HG03432 (cell line): ENCODE results near the gene ATP10A.

Experiments used
- ATAC-seq: cut with Tn5 transposase; IDR thresholded peaks from one replicate; pipeline ENCODE4 v1.9.1; 2021; ENCODE audit warnings: mild to moderate bottlenecking, moderate library complexity; ENCODE audit not compliant: unreplicated experiment

ATP10A gene

DNA sequence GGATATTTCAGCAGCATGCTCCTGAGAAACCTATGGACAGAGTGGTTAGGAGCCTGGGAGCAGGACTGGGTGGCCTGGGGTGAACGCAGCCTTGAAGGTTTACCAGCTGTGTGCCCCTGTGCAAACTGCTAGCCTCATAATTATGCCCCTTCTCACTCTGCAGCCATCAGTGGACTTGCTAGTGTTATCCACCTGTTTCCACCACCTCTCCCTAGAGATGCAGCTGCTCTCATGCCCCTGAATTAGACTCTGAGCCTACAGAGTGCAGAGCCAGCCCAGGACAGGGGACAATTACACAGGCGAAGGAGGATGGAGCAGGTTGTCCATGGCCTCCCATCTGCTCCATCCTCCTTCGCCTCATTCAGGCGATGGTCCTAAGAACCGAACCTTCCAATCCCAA lies 175.9 kb downstream of the ATP10A start:
- ATAC-seq = no peak

DNA sequence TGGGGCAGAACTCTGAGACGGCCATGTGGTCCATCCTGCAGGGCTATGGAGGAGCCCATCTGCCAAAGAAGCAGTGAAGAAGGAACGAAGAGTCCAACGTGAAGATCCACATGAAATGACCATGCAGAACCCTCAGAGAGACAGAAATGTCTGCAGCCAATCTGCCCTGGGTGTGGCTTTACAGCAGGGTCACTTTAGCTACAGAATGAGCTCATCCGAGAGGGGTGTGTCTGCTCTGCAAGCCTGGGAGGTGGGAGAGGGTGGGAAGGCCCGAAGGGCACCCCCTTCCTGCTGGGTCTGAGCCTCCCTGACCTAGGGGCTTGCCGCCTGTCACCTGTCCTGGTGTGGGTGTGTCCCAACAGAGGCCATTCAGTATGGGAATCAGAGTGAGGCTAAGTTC lies 176.3 kb downstream of the ATP10A start:
- ATAC-seq = no peak

DNA sequence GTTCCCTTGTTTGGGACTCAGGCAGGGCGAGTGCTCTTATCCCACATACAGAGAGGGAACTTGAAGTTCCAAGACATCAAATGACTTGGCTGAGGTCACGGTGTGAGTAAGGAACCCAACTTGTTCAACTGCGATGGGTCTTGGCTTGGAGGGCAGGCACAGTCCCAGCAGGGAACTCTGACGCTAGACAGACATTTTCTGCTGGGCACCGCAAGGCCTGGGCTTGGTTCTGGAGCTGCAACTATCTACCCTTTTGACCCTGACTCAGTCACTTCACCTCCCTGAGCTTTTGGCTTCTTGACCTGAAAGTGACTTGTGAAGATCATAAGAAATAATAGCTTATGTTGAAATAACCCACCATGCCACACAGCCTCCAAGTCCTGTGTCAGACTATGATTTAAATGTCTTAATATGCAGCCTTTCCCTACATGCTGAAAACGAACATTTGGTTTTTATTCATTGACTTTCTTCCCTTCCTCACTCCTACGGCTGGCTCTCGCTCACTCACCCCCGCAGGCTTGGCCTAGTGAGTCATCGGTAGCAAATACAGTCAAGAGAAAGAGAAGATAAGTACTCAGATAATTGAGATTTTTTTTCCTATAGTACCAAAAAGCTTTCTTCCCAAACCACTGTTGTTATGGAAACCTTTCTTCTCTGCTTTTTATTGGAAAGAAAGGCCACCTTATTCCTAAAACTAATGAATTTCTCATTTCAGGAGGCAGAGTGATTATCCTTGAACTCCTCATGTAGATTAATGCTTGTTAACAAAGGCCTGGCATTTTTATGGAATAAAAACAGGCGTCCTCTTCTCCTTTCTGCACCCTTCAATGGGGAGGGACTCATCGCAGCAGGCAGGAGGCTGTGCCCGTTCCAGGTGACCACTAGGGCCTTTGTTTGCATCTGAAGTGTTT lies 178.4 kb downstream of the ATP10A start:
- no peak for ATAC-seq

DNA sequence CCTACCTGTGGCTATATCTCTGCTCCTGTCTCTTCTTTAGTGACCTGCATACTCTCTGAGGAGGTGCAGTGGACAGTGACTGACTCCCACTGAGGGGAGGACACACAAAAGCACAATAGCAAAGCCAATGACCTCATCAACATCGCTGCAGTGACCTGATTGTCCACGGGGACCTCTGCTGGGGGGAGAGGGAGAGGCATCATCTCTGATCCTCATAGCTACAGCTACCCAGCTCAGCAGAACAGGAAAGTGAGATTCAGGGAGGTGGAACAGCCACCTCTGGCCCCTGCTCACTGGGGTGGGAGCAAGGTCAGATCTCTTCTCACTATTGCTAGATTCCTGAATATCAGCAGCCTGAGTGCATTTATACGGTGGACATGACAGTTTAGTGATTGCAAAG lies 179.2 kb downstream of the ATP10A start:
- no peak for ATAC-seq

DNA sequence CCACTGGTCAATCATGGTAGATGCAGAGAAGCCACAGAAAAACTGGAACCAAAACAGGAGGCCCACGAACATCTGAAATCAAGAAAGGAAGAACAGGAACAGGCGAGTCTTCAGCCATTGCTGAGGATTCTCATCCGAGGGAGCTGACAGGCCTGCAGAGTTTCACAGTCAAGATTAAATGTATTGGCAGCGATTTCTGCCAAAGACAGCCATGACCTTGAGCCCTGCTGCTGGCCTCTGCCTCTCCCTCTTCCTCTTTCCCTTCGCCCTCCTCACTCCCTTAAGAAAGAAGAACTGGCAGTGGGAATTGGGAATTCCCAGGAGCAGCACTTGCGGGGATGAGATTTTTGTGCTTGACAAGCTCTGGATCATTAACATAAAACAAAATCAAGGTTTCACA lies 179.7 kb downstream of the ATP10A start:
- no peak for ATAC-seq

DNA sequence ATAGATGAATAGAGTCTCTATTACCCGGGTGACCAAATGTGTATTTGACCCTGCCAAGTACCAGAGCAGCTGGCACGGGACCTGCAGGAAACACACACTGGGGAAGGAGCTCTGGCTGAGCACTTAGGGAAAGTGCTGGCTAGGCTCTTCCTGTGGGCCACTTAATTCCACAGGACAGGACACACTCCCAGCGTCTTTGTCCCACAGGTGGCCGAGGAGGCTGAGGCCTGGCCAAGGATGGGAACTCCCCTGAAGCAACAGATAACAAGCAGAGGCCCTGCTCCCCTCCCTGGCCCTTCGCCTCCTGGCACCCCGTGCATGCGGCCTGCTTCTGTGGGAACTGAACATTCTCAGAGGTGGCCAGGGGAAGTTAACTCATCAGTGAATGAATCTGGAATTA lies 180.8 kb downstream of the ATP10A start:
- ATAC-seq = no peak

DNA sequence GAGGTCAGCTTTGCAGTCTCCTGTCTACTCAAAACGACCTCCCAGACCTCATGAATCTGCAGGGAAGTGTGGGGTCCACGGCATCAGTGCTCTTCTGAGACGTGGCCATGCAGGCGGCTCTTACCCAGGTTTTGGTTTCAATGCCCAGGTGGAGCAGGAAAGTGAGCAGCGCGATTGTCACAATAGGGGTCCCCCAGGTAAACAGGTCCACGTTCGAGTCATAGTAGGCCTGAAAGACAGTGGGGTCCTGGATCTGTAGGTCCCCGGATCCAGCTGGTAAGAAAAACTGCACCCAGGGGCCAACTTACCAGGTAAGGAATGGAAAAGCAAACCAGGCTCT lies 182.5 kb downstream of the ATP10A start:
- ATAC-seq = no peak

DNA sequence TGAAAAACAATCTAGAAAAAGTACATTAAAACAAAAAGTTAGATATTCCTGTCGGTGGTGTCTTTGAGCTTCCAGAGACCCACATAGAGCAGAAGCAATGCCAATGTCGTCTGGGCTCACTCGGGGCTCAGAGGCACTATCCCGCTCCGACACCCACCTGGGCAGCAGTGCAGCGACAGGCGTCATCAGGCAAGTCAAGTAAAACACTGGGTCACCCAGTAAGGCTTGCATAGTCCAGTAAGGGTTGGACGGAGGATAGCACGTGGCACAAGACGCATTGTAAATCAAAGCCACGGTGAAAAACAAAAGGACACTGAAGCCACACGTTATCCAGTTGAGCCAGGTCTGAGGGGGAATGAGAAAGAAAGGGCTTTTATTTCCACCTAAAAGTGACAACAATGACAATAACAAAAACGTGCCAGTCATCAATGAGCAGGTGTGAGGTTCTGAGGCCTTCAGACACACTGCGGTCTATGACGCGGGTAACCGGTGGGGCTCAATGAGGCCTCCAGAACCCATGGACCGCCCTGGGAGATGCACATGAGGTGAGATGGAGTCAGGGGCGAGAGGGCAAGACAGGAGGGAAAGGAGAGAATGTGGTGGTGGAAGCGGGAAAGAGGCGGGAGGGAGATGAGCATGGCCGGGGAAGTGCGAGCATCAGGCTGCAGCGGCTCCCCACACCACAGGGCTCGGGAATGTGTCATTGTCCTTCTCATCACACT lies 183.0 kb downstream of the ATP10A start:
- ATAC-seq = no peak

DNA sequence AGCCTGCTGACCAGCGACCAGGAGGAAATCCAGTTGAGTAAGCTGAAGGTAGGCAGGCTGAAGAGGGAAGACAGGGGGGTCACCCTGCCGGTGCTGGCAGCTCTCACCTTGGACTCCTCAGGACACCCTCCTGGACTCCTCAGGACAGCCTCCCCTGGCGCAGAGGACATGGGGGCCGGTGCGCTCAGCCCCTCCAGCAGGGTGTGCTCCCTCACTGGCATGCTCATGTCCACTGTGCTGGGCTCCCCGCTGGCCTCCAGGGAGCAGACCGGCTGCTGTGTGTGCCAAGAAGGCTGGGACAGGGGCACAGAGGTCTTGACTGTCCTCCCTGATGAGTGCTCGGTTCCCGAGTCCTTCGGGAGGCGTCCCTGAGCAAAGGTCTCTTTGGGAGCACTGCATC lies 183.6 kb downstream of the ATP10A start:
- no peak for ATAC-seq

DNA sequence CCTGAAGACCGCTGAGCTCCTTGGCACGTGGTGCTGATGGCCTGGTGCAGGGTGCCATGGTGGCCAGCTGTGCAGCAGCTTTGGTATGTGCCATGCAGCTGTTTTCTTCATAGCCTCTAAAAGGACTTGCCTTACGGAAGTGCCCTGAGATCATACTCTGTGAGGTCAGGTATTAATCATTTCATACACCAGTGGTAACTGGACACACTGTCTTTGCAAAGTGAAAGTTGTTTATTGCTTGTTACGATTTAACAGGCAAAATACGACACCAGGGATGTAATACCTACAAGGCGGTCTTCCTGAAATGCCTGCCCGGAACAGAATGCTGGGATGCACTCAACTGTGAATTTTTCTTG lies 184.6 kb downstream of the ATP10A start:
- ATAC-seq = no peak

DNA sequence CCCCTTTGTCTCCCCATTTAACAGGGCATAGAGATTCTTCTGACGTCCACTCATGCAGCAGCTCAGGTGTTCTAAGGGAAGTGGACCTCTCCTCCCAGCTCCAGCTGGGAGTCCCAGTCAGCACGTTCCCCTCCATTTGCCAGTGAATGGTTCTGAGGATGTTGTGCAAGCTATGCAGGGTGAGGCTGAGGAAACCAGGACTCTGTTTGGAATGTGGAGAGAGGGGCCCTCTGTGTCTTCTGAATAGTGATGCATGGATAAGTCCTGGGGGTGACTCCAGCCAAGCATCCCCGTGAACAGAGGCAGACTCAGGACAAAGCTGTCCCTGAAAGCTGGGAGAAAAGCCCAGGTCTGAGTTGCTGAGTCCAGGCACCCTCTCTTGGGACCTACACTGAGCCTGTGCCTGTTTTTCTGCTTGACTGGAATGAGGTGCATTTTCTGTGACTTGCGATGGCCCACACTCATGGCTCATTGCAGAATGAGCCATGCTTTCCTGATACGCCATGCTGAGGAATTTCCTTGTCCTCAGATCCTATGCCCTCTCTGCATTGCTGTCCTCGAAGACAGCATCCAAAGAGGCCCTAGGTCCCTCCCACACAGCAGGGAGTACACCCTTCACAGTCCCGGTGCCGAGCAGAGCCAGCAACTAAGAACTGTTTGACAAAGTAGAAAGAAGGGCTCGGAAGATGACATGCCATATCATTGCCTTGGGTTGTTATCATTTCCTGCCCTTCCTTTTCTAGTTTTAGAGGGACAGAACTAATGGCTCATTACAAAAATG lies 185.2 kb downstream of the ATP10A start:
- ATAC-seq = no peak

DNA sequence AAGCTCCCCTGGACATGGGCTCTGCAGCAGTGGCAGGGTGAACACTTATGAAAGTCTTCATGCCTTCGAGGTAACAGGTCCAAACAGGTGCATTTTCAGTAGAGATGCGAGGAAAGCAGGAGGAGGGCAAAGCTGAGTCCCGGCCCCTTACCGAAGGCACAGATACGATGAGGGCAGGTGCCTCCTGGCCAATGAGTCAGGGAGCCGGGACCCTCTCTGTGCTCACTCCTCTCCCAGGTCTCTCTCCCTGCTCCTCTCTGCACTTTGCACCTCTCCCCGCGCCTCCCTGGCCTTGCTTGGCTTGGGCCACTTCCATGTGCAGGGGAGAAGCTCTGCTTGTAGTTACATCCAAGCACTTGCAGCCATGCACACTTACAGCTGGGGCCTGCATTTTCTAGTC lies 187.1 kb downstream of the ATP10A start:
- ATAC-seq = no peak

DNA sequence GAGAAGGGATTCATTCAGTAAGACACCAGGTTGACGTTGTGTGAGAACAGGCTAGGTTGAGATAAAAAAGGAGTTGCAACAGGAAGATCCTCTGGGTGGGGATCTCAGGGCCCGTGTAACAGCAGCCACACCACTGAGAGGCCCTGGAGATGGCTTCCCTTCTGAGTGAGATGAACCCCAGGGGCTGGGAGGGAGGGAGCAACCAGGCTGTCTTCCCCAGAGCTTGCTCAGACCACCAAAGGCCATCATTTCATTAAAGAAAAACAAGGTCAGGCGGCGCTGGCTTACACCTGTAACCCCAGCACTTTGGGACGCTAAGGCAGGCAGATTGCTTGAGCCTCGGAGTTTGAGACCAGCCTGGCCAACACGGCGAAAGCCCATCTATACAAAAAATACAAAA lies 187.7 kb downstream of the ATP10A start:
- no peak for ATAC-seq

DNA sequence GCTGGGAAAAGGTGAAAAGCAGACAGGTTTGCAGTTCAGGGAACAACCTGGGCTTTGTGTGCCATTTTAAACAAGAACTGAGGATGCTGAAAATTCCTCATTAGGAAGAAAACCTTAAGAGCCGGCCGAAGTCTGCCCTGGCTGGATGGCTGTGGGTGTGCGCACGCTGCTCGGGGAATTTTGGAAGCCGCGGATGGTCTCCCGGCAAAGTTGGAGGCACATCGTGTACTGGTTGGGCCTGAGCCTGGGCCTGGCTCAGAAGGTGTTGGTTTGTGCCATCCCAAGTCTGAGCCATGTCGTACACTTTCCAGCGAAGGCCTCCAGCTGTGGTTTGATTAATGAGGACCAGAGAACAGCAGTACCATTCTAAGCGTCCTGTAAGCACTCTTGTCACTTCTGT lies 188.2 kb downstream of the ATP10A start:
- no peak for ATAC-seq

DNA sequence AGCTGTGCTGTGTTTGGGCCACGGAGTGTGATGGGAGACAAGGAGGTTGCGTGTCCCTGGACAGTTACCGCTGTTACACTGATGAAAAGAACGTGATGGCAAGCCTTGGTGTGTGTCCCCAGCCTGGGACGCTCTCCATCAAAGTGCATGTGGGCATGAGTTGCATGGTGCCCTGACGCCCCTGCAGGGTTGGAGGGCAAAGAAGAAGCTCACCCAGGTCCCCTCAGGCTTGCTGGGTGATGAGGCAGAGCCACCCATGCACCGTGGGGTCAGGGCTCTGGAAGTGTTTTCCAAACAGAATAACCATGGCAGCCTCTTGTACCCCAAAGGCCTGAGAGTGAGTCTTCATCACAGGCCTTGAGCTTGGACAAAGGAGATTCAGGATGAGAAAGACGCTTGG lies 189.2 kb downstream of the ATP10A start:
- ATAC-seq = no peak

DNA sequence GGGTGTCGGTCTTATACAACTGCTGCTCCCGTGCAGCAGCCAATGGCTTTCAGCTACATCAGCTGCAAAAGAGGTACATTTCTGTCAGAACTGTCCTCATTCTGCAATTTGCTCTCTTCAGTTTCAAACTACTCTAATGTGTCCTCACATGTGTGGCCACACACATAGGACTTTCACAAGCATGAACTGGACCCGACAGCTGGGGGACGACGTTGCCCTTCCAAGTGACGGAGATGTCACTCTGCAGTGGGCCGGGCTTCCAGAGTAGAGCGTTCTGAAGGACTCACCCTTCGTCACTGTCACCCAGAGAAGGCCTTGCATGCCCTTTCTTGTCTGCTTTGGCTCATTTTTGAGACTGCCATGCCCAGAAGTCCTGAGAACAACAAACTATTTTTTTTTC lies 189.8 kb downstream of the ATP10A start:
- ATAC-seq = no peak

DNA sequence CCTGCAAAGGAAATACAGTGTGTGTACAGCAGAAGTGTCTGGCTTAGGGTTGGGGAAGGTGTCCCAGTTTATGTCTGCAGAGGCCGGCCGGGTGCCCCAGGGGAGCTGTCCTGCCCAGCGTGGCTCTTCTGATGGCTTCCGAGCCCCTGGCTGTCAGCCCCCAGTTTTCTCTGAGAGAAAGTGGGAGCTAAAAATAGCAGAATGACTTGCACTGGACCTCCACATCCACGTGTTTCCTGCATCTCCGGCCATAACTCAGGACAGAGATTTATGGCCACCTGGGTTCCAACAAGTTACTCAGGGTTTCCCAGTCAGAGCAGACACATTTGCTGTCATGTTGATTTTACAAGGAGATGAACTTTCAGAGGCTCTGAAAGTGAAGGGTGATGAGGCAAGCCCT lies 192.0 kb downstream of the ATP10A start:
- ATAC-seq = no peak

DNA sequence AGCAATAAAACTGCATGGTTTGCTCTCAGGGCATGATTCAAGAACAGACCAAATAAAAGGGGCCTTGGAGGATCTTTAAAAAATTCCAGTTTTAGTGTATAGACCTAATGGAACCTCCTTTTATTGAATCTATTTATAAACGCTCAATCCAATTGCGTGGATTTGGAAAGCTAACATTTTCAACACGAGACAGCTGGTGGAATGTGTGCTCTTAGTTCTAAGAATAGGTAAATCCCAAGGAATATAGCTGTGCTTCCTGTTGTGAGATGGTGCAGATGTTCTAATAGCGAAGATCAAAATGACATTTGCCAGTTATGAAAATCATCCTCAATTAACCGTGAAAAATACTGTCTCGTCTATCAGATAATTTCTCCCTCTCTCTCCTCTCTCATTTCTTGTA lies 192.5 kb downstream of the ATP10A start:
- no peak for ATAC-seq

DNA sequence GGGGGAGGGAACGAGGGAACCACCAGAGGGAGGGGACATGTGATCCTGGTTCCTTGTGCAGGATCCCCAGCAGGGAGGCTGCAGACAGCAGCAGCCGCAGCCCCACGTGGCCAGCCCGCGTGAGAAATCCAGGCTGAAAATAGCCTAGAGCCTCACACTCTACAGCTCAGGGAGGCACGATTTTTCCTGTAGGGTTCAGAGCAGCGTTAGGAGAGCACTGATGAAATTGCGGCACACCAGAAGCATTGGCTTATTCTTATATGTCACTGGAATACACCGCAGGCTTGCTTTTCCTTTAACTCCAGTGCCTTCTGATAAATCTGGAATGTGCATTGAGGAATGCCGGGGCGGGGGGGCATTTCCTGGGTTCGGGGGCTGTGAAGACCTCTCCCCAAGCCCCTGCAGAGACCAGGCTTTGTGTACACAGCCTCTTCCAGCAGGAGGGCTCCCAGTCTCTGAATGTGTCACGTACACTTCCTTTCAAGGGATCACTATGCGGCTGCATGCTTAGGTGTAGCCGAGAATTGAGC lies 193.0 kb downstream of the ATP10A start:
- no peak for ATAC-seq

DNA sequence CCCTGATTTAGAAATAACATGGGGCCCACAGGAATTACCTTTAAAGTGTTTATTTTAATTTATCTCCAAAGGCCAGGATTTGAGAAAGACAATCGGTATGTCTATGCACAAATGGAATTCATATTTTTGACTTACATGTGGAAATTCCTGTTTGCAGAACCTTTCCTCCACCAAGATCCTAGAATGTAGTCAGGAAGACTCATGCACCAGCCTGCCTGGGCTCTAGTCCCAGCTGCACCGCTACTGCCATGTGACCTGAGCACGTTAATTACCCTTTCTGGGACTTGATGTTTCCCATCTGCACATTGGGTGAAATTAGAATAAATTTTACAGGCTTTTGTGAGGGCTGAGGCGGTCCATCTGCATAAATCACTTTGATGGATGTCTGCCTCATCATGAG lies 194.2 kb downstream of the ATP10A start:
- no peak for ATAC-seq

DNA sequence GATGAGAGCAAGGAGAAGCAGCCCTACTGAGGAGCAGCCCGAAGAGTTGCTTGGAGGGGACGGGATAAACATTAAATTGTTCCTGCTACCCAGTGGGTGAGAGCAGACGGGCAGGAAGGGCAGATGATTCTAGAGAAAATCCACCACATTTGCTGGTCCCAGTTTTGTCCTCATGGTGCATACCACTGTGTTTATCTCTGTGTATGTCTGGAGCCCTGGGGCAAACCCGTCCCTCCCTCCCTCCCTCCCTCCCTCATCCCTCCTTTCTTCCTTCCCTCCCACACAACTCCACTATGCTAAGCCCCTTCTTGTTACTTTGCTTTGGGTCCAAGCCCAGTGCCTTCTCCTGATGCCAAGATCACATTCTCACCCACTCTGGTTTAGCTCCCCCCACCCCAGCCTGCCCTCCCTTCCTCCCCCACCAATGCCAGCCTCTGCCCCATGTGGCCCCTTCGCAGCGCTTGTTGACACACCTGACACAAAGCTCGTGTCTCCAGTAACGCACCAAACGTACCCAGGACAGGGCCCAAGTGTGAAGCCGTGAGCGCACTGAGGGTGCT lies 194.8 kb downstream of the ATP10A start:
- ATAC-seq = no peak
